Measurements from ENCODE around the gene NOD1.
"Not testable (repeated sequence)": the region's sequence is repeated elsewhere in the genome, so short reads cannot be mapped to it uniquely, and the experiment has no call there.

The NOD1 gene

DNA sequence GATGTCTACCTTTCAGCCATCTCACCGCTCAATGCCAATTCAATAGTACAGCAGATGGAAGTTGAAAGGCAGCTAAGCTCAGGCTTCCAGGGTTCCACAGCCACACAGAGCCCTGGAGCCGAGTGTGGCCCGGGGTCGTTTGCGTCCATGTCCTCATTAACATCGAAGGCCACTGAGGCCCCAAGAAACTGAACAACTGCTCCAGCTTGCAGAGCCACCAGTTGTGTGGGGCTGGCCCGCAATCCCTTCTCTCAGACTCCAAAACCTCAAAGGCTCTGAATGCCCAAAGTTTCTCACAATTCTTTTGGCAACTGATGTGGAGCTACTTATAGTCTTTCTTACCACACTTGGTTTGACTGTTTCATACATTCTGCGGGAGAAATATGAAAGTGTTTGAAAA, 31.1 kb downstream of the NOD1 start:
- no peak for DNase-seq

DNA sequence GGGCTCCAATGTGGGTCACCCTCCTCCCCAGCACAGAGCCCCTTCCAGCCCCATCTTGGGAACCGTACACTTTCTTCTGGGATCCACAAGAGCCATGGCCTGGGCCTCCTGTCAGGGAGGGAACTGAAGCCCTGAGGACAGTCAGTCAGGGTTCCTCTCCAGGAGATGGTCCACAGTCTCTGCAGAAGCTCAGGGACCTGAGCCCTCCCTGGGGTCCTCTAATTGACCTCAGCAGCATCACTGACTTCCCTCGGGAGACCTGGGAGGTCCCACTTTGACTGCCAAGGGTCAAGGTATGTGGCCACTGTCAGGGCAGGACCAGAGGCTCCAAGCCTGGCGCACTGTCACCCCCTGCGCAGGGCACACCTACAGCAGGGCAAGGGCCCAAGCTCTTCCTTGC, 32.3 kb downstream of the NOD1 start:
- DNase-seq = no peak

DNA sequence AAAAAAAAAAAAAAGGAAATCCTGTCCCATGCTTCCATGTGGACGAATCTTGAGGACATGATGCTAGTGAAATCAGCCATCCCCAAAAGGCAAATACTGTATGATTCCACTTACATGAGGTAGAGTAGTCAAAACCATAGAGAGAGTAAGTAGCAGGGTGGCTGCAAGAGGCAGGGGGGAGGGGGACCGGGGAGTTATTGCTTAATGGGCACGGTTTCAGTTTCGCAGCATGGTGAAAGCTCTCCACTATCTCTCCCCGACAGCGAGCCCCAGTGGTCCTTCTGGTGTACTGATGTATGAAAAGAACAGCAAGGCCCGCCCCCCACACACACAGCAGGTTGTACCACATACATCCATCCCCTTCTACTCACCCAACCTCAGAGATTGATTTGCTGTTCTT, 32.8 kb downstream of the NOD1 start:
- DNase-seq = peak; percentile 28 to 57 (median 44)

DNA sequence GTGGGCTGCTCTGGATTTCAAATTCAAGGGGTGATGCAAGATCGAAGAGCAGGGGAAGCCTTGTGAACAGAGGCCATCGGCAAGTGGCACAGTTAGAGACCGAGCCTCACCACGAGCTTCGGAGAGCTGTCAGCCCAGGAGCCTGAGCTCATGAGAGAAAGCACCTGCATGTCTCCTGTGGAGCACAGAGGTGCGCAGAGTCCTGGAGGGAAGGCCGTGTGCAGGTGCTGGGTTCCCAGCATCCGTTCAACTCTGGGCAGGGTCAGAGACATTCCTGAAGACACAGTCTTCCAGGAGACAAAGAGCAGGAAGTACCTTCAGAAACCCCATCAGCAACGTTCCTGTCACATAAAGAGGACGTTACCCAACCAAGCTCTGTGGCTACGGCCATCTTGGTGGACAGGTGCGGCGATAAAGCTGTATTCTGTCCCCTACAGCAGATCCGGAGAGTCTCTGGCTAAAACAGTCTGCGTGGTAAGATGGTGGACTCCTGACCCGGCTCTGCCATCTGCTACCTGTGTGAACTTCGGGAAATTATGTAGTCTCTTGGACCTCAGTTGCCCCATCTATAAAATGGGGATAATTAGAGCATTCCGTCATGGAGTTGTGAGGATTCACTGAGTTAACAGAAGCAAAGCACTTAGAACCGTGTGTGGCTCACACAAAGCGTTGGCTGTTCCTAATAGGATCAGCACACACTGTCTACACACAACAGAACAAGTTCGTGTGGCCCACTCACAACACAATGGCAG, 40.6 kb downstream of the NOD1 start:
- no peak for DNase-seq

DNA sequence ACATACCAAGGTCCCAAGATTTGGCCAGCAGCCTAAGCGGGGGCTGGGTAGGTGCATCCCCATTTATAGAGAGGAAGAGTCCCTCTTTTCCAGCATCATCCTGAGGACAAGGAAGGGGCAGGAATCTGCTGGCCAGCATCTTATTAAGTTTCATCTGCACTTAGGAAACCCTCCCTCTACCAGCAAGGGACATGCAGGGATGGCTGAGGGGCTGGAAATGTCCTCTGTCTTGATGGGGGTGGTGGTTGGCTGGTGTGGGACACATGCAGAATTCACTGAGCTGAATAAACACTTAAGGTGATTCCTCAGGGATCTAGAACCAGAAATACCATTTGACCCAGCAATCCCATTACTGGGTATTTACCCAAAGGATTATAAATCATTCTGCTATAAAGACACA, 42.1 kb downstream of the NOD1 start:
- no peak for DNase-seq

DNA sequence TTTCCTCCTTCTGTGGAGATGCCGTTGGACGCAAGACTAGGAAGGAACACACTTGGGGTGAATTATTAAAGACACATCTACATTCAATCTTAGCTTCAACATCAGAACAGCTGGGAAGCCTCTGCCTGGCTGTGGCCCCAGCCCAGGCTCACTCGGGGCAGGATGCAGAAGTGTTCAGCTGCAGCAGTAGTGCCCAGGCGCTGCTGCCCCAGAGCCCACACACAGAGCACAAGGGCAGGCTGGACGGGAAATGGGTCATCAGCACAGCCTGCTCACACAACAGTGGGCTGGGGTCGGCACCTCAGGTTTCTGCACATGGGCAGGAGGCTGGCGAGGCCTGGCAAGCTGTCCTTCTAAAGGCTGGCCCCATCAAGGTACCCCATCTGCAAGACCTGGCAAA, 42.5 kb downstream of the NOD1 start:
- no peak for DNase-seq

DNA sequence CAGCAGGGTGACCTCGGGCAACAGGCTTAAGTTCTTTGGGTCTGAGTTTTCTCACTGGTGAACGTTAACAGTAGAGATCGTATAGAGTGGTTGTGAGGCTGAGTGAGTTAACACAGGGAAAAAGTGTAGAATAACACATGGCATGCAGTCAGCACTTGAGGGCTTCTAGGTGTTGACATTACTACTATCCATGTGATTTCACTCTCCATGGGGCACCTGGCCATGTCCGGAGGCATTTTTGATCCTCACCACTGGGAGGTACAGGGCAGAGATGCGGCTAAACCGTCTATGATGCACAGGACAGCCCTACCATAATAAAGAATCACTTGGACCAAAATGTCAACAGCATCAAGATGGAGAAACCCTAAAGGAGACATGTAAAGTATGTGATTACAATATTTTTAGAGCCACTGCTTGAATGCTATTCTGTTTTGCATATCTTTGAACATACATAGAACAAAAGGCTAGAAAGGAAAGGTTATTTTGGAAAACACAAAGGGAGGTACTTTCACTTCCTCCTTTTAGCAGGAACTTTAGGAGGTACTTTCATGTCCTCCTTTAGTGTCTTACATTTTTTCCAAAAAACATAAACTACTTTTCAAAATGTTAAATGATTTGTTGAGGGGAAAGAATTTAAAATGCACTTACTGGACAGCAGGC, 44.3 kb downstream of the NOD1 start:
- no peak for DNase-seq

DNA sequence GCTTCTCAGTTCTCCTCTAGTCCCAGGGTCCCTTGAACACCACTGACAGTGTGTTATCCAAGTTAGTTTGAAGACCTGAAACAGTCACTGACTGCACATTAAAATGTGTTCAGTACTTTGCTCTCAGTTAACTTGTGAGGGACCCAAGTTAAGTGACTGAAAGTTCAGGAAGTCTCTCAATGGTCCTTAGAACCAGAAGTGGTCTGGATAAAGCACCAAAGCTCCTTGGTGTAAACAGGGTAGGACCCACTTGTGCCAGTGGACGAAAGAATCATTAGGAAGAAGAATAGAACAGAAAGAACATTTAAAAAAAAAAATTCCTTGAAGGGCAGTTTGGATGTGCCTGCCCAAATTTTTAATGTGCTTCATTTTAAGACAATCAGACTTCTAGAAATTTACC, 45.1 kb downstream of the NOD1 start:
- no peak for DNase-seq

DNA sequence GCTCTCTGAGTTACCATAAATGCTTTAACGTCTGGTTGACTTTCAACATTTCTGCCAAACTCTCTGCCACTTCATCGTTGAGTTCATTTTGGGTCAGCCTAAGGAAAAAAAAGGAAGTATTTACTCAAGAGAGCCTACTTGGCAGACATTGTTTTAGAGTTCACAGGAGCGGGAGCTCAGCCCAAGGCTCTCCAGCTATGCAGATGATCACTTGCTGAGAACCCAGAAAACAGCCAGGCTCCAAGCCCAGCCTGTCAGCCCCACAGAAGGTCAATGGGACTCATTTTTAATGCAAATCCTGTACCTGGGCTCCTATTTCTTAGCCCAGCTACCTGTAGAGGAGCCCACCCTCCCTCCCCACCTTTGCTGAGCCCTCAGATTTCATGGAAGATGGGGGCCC, 45.5 kb downstream of the NOD1 start:
- DNase-seq = no peak

DNA sequence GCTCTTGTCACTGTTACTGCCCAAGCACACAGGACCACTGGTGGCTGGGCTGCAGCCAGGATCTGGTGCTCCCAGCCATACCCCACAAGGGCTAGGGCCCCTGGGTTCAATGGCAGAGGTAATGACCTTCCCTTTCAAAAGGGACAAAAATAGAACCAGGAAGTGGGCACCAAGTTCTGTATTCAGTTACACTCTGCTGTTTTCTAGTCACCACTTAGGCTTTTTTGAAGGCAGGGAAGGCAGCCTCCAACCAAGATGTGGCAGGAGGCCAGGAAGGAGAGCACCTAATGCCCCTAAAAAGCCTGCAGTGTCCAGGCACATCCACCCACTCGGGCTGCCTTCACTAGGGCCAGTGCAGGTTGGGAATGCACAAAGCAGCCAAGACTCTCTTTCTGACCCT, 47.8 kb downstream of the NOD1 start:
- no peak for DNase-seq

DNA sequence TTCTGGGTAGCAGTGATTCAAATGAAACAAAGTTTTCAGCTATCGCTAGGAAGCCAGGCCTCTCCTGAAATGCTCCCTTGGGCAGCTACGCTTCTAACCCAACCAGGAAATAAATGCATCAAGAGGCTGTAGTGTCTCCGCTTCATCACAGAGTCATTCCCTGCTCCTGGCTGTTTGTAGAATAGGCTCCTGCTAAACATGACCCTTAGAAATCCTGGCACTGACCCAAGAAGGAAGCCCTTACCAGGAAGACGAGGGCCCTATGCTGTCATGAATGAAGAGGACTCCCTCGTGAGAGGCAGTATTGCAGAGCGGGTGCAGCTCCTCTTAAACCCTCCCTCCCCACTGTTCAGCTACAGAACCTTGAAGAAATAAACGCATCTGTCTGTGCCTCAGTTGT, 48.3 kb downstream of the NOD1 start:
- DNase-seq = no peak

DNA sequence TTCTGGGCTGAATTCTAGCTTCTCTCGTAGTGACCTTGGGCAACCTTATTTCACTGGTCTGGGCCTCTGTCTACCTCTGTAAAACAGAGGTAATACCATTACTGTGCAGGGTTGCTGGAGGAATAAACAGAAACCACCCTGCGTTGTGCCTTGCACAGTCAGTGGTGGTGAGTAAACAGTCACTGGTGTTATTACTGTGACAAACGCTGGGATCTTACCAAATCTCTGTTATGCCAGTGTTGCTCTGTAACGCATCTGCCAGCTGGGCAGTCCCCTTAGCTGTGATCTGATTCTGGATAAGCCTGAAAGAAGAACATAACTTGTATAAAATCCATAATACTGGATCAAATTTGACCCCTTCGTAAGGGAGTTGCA, 49.4 kb downstream of the NOD1 start:
- DNase-seq = no peak

DNA sequence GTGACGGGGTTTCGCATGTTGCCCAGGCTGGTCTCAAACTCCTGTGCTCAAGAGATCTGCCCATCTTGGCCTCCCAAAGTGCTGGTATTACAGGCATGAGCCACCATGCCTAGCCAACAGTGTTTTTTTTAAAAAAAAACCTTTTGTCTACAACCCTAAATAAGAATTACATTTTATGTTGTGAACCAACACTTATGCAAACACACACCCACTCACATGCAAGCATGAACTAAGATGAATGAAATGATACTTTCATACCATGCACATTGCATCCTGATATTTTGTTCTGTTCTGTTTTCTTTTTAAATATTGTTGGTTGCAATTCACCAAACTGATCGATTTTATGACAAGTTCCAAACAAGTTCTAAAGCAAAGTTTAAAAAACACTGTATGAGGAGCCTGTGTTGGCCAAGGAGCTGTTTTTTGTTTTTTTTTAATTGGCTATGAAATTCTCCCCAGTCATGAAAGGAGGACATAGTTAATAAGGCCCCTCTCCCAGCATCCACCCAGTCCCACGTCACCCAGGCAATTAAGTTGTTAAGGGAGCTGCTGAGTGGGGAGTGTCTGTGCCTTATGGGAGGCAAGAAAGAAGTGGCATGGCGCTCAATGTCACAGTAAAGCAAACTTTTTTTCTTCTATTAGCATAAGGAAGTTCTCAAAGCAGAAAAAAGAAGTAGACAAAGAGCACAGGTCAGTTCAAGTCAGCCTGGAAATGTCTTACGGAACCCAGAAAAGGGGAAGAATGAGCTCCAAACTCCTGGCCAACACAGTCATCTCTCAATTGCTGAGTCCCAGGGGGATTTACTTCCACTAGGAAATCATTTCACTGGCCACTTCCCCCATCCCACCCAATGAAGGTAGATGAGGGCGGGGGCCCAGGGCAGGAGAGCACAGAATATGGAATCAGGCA, 50.1 kb downstream of the NOD1 start:
- DNase-seq = no peak

DNA sequence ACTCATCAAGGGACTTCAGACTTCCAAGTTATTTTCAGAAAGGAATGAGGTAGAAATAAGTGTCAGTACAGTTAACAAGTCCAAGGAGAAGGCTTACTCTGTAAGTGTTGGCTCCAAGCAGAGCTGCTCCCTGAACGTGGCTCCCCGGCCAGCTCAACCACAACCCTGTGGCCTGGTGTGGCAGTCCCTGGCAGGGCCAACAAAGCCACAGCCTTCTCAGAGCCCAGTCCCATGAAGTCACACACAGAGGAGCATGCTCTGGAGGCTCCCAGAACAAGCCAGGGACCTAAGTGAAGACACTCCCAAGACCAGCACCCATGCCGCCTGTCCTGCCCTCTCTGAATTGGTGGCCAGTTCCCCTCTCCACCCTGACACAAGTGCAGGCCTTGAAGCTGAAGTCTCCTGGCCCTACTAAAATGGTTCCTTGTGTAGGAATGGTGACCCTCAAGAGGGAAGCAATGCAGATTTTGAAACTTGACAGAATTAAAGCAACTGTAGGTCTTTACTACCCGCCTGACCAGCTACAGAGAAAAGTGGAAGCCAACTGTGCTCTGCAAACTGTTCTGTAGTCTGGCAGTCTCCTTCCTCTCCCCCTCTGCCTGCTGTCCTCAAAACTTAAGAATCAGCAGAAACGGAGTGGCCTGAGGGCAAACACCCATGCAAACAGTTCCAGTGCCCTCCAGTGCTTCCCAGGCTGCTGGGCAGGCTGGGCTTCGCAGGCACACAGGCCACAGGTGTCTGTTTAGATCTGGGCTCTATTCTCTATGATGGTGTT, 51.1 kb downstream of the NOD1 start:
- no peak for DNase-seq

DNA sequence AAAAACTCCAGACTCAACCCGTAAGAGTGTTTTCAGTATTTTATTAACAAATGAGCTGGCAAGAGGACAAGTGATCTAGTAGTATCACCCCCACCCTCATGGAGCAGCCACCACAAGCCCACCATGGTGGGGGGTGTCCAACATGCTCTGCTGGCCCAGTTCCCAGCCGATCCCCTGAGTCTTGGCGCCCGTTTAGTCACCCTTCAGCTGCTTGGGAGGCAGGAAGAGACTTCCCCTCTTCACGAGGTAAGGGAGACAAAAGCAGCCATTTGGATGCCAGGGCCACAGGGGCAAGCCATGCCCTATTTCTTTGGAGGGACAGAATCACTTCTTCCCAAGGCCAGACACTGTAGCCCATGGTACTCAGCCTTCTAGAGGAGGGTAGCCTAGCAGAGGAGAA, 54.1 kb downstream of the NOD1 start:
- no peak for DNase-seq

DNA sequence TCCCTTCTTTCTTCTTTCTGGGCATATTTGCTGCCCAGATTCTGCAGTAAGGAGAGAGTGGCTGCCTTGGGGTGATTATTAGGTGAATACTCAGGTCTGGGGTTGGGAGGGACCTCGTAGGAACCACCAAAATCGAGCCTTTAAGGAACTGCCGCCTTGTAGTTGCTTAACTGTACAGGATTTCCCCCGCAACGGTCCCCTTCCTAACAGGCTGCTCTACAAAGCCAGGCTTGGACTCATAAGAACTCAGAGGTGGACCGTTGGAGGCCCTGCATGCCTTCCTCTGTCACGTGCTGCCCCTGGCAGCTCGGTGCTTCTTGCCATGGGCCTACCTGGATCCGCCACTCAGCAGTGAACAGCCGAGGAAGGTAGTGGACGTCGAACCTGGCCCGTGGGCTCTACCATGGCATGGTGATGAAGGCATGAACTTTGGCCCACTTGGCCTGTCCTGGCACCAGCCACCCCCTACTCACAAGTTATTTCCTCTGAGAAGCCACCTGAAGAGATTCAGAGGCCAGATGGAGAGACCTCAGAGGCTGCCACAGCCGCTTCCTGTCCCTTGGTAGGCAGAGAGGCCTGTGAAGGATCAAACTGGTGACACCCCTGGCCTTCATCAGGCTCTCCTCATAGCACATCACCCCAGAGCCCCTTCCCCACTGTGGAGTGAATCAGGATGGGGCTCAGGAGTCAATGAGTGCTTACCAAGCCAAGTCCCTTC, 54.6 kb downstream of the NOD1 start:
- DNase-seq = no peak

DNA sequence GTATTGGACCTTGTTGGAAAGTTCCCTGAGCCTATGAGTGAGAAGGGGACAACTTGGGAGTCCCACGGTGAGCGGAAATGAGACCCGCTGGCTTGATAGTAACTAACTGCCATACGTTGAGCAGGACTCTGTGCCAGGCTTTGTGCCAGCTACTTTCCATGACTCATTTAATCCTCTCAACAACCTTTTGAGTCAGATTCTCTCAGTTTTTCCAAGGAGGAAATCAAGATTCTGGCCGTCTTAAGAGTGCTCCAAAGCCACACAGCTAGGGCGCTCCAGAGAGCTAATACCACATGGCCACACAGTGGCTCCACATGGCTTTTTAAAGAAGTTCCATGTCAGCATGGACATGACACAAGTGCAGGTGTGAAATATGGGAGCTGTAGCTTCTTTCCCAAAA, 55.7 kb downstream of the NOD1 start:
- no peak for DNase-seq

DNA sequence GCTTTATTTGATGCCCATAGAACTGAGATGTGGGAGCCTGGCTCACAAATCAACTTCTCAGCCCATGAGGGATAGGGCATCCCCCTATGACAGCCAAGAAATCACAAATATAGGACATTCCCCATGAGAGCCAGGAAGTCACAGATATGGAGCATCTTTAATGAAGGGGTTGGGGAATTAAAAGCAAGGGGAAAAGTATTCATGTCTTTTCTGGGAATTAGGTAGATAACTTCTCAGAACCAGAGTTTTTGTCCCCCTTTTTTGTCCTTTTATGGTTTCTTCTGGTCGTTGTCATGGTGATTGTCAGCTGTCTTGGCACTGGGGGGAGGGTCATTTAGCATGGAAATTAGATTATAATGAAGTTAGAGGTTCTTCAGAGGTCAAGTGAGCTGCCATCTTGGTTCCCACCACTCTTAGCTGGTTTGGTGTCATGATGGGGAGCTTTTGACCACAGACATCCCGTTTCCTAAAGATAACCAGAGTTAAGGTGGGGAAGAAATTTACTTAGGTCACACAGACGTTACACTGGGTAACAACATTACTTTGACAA, 56.9 kb downstream of the NOD1 start:
- no peak for DNase-seq

DNA sequence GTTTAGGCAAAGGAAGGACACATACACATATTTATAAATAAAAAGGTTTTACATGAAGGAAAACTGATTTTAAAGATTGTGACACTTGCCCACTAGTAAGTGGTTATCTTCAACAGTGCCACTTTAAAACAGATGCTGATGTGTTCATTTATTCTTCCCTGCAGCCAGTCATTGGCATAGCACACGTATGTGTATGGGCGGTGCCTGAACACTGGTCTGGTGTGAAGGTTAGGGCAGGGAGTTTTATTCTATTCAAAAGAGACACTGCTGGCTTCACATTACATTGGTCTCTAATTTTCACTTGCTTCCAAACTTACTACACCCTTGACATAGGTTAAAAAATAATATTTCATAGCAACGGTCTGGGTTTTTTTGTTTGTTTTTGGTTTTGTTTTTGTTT, 57.9 kb downstream of the NOD1 start:
- no peak for DNase-seq

DNA sequence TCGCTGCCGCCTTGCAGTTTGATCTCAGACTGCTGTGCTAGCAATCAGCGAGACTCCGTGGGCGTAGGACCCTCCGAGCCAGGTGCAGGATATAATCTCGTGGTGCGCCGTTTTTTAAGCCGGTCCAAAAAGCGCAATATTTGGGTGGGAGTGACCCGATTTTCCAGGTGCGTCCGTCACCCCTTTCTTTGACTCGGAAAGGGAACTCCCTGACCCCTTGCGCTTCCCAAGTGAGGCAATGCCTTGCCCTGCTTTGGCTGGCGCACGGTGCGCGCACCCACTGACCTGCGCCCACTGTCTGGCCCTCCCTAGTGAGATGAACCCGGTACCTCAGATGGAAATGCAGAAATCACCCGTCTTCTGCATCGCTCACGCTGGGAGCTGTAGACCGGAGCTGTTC, 58.5 kb downstream of the NOD1 start:
- not testable (repeated sequence) for DNase-seq

DNA sequence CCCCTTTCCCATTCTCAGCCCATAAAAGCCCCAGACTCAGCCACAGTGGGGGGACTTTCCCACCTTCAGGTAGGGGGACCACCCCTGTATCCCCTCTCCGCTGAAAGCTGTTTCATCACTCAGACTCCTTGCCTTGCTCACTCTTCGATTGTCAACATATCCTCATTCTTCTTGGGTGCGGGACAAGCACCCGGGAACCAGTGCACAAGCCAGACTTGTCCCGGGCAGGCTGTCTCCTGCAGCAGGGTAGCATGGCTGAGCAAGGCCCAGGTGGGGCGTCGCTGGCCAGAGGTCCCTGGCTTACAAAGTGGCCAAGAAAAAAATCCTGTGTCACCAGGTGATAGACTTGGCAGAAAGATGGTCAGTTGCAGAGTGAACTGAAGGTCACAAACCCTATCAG, 64.7 kb downstream of the NOD1 start:
- no peak for DNase-seq
